Measurements from ENCODE around the gene CTNND2. TPM values are rescaled to one million over a fixed set of nuclear protein-coding genes. Genes with fewer than 3 reads are reported as not detected.

The CTNND2 gene
- total RNA-seq, 1 experiment from 2014 or later = 7.0 TPM

DNA sequence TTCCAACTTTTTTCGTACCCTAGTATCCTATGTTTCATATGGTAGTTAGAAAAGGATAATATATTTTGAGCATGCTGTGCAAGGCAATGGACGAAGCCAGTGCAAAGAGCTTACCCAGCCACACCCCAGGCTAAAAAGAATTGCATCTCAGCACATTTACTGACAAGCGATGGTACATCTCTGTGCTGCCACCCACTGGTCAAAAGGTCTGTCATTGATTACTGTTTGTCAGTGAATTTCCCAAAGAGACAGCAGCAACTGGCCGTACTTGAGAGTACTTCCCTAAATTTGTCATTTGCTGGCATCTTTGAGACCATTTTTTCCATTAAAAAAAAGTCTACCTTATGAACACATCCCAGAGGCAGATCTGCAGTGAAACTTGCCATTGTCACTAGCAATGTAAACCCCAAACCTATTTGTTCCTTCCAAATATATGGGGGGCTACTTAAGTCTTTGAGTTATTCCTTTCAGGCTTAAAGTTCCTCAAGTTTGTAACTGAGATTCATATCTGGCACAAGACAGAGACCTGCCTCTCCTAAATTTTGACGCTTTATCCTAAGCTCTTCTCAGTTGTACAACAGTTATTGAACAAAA lies 184.3 kb downstream of the CTNND2 start:
- Histone ChIP-seq H4K8ac (replicated peaks; ENCODE audit: insufficient read length, low read depth, low read length) (no peak overlapping the region), H4K20me1 (ENCODE audit: control insufficient read depth, insufficient read depth, insufficient read length) (no peaks in the 10 kb centered on the region), H3K23ac (ENCODE audit: insufficient read length, low read depth, low read length) (no peak overlapping the region), H3K23me2 (ENCODE audit: insufficient read length, low read depth, low read length, poor library complexity, severe bottlenecking) (no peaks in the 10 kb centered on the region), H3K27me3 (ENCODE audit: insufficient read depth, low read length) (no peaks in the 10 kb centered on the region), H2BK12ac (ENCODE audit: insufficient read length, low read depth, low read length) (no peak overlapping the region), H4K91ac (ENCODE audit: insufficient read length, low read depth, low read length) (no peak overlapping the region), H2AK5ac (ENCODE audit: insufficient read length, low read length) (no peak overlapping the region), H3K27ac (ENCODE audit: insufficient read length, low read depth, low read length) (no peak overlapping the region), H3K9ac (ENCODE audit: extremely low read depth, insufficient read length, low read length) (no peak overlapping the region), H3K4ac (ENCODE audit: low read depth, low read length) (no peak overlapping the region), H3K18ac (ENCODE audit: insufficient read length, low read depth, low read length) (no peak overlapping the region), H3K79me1 (ENCODE audit: insufficient read depth, low read depth, low read length, poor library complexity, severe bottlenecking) (no peaks in the 10 kb centered on the region), H3K4me2 (ENCODE audit: insufficient read depth, insufficient read length, low read length) (no peak overlapping the region), H3K14ac (ENCODE audit: insufficient read depth, low read length) (no peak overlapping the region), H3K79me2 (ENCODE audit: insufficient read depth, low read length) (no peaks in the 10 kb centered on the region), H3K4me1 (ENCODE audit: insufficient read depth, low read length) (no peaks in the 10 kb centered on the region; the same call in 1 of the 2 replicates), H2BK120ac (ENCODE audit: low read depth, low read length, poor library complexity, severe bottlenecking) (no peak overlapping the region), H3T11ph (ENCODE audit: low read length) (no peak overlapping the region), H2BK15ac (ENCODE audit: low read depth, low read length) (no peak overlapping the region), H3K56ac (ENCODE audit: insufficient read length, low read depth, low read length) (no peak overlapping the region), H4K5ac (ENCODE audit: insufficient read length, low read depth, low read length) (no peak overlapping the region), H2BK5ac (ENCODE audit: insufficient read length, low read length) (no peak overlapping the region), H2BK20ac (ENCODE audit: low read depth, low read length, poor library complexity, severe bottlenecking) (no peak overlapping the region), H2AFZ (ENCODE audit: low read length) (no peak overlapping the region), H3K9me3 (ENCODE audit: control insufficient read depth, low read depth, low read length) (no peaks in the 10 kb centered on the region)
- peak overlapping the region in 1 of 3 experiments; percentile 52; a peak in 1 of 7 replicates for H3K27ac Mint-ChIP-seq
- no peaks in the 10 kb centered on the region; a peak in 1 of 5 replicates for H3K9me3 Mint-ChIP-seq
- peaks cover 0 to 1% (median 0%) of the 10 kb centered on the region in 3 experiments; a peak in 2 of 7 replicates for H3K36me3 Mint-ChIP-seq (ENCODE audit: insufficient read depth in 1 of 3, low read depth in 3 of 3)
- no peak overlapping the region for H3K4me3 Mint-ChIP-seq
- peak; percentile 75 for DNase-seq
- no CpG with 5 or more reads among the region's 5 CpGs for WGBS (ENCODE audit: extremely low coverage, insufficient read length, low lambda C conversion rate)
- TF ChIP-seq CTCF (conservative IDR thresholded peaks at IDR 0.05) = peak; percentile 74
- H3K4me1 Mint-ChIP-seq = peaks cover 6 to 13% of the 10 kb centered on the region in 2 experiments
- H3K27me3 Mint-ChIP-seq (ENCODE audit: low read depth) = no peaks in the 10 kb centered on the region
